IMR-90 (cell line): ENCODE measurements around the gene ATP10A.

Source experiments
- BHLHE40 ChIP-seq: fragments of 150-350 bp; IDR thresholded peaks from 2 replicates; pipeline ENCODE4 v1.6.1; 2016; ENCODE audit warnings: mild to moderate bottlenecking, low read depth, low read length
- CEBPB ChIP-seq: IDR thresholded peaks from 2 replicates; pipeline ENCODE4 v1.6.1; 2012; ENCODE audit warnings: low read depth, low read length, improper control_type of control experiment
- MAFK ChIP-seq: IDR thresholded peaks from 2 replicates; pipeline ENCODE4 v1.6.1; 2012; ENCODE audit warnings: low read depth, low read length, improper control_type of control experiment
- MAZ ChIP-seq: IDR thresholded peaks from 2 replicates; pipeline ENCODE4 v1.6.1; 2012; ENCODE audit warnings: low read depth, mild to moderate bottlenecking, low read length, improper control_type of control experiment, moderate library complexity, borderline replicate concordance
- MXI1 ChIP-seq: IDR thresholded peaks from 2 replicates; pipeline ENCODE4 v1.6.1; 2012; ENCODE audit warnings: low read depth, mild to moderate bottlenecking, low read length, moderate library complexity, borderline replicate concordance
- NFE2L2 ChIP-seq: fragments of 150-350 bp; IDR thresholded peaks from 2 replicates; pipeline ENCODE4 v1.6.1; 2016; ENCODE audit warnings: low read depth, mild to moderate bottlenecking, low read length
- POLR2A ChIP-seq: IDR thresholded peaks from 2 replicates; pipeline ENCODE4 v1.6.1; 2012; ENCODE audit warnings: mild to moderate bottlenecking, low read depth, low read length
- RAD21 ChIP-seq: IDR thresholded peaks from 2 replicates; pipeline ENCODE4 v1.6.1; 2012; ENCODE audit warnings: low read length, improper control_type of control experiment
- RCOR1 ChIP-seq: IDR thresholded peaks from 2 replicates; pipeline ENCODE4 v1.6.1; 2012; ENCODE audit warnings: mild to moderate bottlenecking, low read length, improper control_type of control experiment; ENCODE audit not compliant: insufficient replicate concordance
- RFX5 ChIP-seq: IDR thresholded peaks from 2 replicates; pipeline ENCODE4 v1.8.0; 2012; ENCODE audit warnings: low read depth, mild to moderate bottlenecking, low read length, moderate library complexity
- SMC3 ChIP-seq: fragments of 150-350 bp; IDR thresholded peaks from 2 replicates; pipeline ENCODE4 v1.6.1; 2016; ENCODE audit warnings: low read depth, mild to moderate bottlenecking, antibody characterized with exemption, low read length, moderate library complexity
- TF ChIP-seq, protein P1 (sequence below): conservative IDR thresholded peaks from 2 replicates; pipeline ENCODE4 v1.5.1; 2012; ENCODE audit warnings: mild to moderate bottlenecking, low read depth, low read length, improper control_type of control experiment
- TF ChIP-seq, protein P2 (sequence below): fragments of 150-350 bp; IDR thresholded peaks from 2 replicates; pipeline ENCODE4 v1.6.1; 2017; ENCODE audit warnings: mild to moderate bottlenecking, antibody characterized with exemption, low read length, low read depth

DNA sequence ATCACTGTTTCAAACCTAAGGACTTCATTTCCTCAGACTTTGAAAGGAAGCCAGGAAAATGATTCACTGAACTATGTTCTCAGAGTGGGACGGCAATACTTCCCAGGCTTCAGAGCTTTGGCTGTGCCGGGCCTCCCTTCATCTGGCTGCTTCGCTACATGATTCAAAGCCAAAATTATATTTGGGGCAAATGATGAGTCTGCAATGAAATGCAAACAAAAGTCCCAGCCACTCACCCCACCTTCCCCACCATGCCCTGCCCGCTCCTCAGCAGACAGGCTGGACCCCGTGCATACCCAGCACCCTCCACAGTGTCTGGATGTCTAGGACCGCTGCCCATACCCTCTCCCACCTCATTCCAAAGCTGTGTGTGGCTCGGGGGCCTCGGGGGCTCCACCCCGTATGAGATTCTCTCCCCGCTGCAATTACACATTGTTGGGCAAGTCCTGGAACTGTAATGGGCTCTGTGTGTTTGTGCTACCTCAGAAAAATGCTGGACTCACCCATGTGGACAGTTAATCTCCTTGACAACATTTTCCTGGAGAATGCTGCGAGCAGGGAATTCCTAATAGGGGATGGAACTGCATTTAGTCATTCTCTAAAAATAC lies 32.2 kb downstream of the ATP10A start:
- TF ChIP-seq, protein P1, sequence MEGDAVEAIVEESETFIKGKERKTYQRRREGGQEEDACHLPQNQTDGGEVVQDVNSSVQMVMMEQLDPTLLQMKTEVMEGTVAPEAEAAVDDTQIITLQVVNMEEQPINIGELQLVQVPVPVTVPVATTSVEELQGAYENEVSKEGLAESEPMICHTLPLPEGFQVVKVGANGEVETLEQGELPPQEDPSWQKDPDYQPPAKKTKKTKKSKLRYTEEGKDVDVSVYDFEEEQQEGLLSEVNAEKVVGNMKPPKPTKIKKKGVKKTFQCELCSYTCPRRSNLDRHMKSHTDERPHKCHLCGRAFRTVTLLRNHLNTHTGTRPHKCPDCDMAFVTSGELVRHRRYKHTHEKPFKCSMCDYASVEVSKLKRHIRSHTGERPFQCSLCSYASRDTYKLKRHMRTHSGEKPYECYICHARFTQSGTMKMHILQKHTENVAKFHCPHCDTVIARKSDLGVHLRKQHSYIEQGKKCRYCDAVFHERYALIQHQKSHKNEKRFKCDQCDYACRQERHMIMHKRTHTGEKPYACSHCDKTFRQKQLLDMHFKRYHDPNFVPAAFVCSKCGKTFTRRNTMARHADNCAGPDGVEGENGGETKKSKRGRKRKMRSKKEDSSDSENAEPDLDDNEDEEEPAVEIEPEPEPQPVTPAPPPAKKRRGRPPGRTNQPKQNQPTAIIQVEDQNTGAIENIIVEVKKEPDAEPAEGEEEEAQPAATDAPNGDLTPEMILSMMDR, result no peak
- TF ChIP-seq, protein P2, sequence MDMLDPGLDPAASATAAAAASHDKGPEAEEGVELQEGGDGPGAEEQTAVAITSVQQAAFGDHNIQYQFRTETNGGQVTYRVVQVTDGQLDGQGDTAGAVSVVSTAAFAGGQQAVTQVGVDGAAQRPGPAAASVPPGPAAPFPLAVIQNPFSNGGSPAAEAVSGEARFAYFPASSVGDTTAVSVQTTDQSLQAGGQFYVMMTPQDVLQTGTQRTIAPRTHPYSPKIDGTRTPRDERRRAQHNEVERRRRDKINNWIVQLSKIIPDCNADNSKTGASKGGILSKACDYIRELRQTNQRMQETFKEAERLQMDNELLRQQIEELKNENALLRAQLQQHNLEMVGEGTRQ, result no peak; the same call in 1 of the 2 replicates
- TF ChIP-seq RAD21 (peak; percentile 28), POLR2A (peak; percentile 67; the same call in 1 of the 2 replicates), RFX5 (no peak), MAFK (peak; percentile 73), MAZ (peak; percentile 89), RCOR1 (peak; percentile 10), NFE2L2 (peak; percentile 59; the same call in 1 of the 2 replicates), BHLHE40 (peak; percentile 42; the same call in 1 of the 2 replicates), CEBPB (peak; percentile 97), SMC3 (no peak; the same call in 1 of the 2 replicates), MXI1 (no peak)
